ENCODE measurements around the gene DIP2C.
"Not testable (repeated sequence)": the region's sequence is repeated elsewhere in the genome, so short reads cannot be mapped to it uniquely, and the experiment has no call there.

Gene DIP2C

DNA sequence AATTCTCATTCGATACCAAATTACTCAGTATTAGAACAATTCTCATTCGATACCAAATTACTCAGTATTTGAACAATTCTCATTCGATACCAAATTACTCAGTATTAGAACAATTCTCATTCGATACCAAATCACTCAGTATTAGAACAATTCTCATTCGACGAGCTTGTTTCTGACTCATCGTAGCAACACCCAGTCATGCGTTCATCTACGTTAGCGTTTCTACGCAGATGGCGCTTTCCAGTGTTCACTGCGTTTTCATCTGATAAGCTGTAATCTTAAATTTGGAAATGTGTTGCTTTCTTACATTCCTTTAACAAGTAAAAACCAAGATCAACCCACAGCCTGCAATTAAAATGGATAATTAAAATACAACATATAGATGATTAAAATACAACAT, 277.9 kb downstream of the DIP2C start:
- no peak for DNase-seq (ENCODE audit: low spot score)

DNA sequence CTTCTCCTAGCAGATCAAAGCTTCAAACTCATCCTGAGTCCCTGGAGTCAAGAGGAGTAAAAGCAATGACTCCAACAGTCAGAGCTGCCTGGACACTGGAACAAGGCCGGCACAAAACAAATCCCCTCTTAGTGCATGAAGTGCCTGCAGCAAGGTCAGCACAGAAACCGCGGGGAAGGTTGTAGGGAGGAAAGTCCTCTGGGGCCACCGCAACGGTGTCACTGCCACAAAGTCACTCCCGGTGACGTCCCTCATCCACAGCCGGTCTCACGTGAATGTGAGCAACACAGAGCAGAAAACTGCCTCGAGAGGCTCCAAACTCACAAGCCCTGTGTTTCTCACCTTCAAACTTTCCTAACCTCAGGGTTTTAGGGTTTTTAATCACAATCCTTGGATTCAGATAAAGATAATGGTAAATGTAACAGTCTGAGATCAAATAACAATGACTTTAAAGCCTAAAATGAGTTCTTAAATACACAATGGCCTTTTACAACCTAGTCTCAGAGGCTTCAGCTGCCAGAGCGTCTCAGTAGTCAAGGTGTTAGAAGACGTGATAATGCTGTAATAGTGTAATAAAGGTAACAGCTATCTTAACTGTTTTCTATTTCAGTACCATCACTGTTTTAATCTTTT, 279.9 kb downstream of the DIP2C start:
- no peak for DNase-seq (ENCODE audit: low spot score)

DNA sequence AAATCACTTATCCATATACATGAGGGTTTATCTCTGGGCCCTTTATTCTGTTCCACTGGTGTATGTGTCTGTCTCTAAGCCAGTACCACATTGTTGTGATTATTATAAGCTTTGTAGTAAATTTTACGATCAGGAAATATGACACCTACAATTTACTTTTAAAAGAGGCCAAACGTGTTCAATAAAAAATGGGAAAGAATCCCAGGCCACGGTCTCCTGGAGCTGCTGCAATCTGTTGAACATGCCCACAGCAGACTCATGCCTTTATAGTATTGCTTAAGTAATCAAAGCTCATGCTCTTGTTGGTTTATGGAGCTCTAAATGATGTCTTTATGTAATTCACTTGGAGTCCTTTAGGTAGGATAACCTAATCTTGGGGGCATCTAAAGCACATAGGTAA, 281.2 kb downstream of the DIP2C start:
- no peak for DNase-seq (ENCODE audit: low spot score)

GRCh38 chr10:406976-407375, 282.5 kb downstream of the DIP2C start:
- no peak for DNase-seq (ENCODE audit: low spot score)

DNA sequence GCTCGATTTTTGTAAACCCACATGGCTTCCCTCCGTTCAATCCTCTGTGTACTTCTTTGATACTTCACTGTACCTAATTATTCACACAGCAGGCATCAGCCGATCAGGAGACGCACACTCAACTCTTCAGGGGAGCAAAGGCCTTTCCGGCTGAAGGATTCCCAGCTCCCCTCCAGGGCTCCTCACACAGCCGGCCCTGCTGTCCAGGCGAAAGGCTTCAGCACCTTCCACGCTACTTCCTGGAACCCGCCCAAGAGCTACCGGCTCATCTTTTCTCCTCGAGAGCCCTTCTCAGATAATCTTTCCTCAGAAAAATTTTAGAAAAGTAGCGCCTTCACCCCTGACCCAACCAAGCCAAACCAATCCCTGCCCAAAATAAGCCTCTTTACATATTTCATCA, 283.8 kb downstream of the DIP2C start:
- DNase-seq (ENCODE audit: low spot score) = no peak

DNA sequence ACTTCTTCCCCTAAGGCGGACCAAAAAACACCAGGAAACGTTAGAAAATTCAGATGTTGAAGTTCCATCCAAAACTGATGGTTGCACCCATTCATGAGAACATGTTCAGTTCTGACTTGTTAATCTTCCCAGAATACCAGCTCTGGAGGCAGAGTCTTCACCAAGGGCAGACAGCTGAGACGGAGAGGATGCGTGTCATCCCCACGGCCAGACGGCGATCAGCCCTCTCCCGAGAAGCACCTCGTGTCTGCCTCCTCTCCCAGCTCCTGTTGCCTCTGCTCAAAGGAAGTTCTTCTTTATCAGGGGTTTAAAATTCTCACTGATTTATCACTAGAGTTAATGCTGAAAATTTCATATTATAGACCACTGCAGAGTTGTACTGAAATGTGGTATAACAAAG, 284.5 kb downstream of the DIP2C start:
- no peak for DNase-seq (ENCODE audit: low spot score)

- DNase-seq (ENCODE audit: low spot score) = peak; percentile 72
Measured at GRCh38 chr10:404346-404745, 285.1 kb downstream of the DIP2C start.

GRCh38 chr10:398954-399353, 290.5 kb downstream of the DIP2C start:
- no peak for DNase-seq (ENCODE audit: low spot score)

- no peak for DNase-seq (ENCODE audit: low spot score)
Measured at GRCh38 chr10:397321-398068, 292.0 kb downstream of the DIP2C start.

- DNase-seq (ENCODE audit: low spot score) = no peak
Measured at GRCh38 chr10:396535-397220, 292.8 kb downstream of the DIP2C start.

GRCh38 chr10:396107-396506, 293.4 kb downstream of the DIP2C start:
- DNase-seq (ENCODE audit: low spot score) = no peak

DNA sequence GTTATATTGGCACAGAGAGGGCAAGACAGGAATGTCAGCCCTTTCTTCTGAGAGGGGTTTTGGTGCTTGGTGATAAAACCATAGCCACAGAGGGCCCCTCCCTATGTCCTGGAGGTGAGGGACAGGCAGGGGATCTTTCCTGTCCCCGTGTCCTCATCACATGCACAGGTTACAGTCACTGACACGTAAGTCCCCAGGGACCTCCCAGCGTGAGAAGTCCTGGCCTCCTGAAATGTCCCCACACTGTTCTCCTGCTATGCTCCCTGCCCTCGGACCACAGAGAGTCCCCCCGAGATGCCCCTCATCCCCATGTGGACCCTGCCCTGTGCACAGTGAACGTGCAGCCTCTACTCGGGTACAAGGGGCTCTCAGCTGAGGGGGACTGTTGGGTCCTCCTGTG, 293.8 kb downstream of the DIP2C start:
- no peak for DNase-seq (ENCODE audit: low spot score)

- not testable (repeated sequence) for DNase-seq (ENCODE audit: low spot score)
Measured at GRCh38 chr10:394439-395101, 294.9 kb downstream of the DIP2C start.

DNA sequence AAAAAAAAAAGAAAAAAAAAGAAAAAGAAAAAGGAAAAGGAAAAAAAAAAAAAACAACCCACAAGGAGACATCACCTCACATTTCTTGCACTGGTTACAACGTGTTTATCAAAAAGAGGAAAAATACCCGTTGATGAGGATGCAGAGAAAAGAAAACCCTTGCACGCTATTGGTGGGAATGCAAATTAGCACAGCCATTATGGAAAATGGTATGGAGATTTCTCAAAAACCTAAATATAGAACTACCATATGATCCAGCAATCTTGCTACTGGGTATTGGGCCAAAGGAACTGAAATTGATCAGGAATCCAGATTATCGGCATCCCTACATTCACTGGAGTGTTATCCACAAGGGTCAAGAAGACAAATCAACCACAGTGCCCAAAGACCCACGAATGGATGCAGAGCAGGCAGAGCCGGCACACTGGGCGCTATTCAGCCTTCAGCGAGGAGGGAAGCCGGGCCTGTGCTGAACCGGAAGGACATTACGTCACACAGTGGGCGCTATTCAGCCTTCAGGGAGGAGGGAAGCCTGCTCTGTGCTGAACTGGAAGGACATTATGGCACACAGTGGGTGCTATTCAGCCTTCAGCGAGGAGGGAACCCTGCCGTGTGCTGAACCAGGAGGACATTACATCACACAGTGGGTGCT, 295.6 kb downstream of the DIP2C start:
- DNase-seq (ENCODE audit: low spot score) = no peak

DNA sequence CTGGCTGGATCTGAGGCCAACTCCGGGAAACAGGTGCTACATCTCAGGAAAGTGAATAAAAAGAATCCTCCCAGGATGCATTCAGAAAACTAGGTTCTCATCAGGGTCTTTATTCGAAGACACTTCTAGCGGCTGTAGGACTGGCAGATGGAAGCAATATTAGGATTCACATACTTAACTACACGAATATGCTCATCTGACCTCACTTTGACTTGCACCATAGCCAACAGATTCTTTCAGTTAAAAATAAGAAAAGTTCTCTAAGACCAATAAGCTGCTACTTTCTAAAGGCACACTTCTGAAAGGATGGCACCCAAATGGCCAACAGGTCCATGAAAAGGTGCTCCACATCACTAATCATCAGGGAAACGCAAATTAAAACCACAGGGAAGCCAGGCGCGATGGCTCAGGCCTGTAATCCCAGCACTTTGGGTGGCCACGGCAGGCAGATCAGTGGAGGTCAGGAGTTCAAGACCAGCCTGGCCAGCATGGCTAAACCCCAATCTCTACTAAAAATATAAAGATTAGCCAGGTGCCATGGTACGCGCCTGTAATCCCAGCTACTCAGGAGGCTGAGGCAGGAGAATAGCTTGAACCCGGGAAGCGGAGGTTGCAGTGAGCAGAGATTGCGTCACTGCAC, 296.2 kb downstream of the DIP2C start:
- no peak for DNase-seq (ENCODE audit: low spot score)

GRCh38 chr10:392705-393037, 296.8 kb downstream of the DIP2C start:
- DNase-seq (ENCODE audit: low spot score) = no peak

GRCh38 chr10:391847-392704, 297.4 kb downstream of the DIP2C start:
- DNase-seq (ENCODE audit: low spot score) = no peak

- no peak for DNase-seq (ENCODE audit: low spot score)
Measured at GRCh38 chr10:391305-391704, 298.2 kb downstream of the DIP2C start.

DNA sequence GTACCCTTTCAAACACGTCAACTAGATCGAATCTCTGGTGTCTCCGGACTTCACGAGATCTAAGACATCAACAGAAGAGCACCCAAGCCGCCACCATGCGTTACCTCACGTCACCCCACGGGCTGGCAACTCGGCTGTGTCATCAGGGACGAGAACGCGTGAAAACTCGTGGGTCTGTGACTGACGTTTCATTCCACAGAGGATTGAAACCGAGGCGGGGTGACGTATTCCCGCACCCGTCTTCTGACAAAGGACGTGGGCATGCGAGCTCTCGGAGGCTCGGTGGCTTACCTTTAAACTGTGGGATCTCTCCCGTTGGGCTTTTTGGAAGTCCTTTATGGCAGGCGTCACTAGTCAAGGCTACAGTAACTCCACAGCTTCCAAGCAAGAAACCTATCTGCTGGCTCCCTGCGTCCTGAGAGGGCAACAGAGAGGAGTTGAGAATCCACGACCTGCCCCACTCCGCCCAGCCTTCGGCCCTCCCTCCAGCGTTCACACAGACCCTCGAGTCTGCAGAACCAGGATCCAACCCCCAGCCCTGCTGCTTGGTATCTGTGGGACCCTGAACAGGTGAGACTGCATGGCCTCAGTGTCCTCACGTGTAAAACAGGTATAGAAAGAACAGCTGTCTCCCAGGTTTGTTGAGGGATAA, 298.9 kb downstream of the DIP2C start:
- DNase-seq (ENCODE audit: low spot score) = no peak

GRCh38 chr10:389836-390448, 299.5 kb downstream of the DIP2C start:
- peak; percentile 67 for DNase-seq (ENCODE audit: low spot score)
